ENCODE measurements around the gene PCDHB7.
"Not testable (repeated sequence)": the region's sequence is repeated elsewhere in the genome, so short reads cannot be mapped to it uniquely, and the experiment has no call there.

The PCDHB7 gene

GRCh38 chr5:141172381-141173204 is at the start of gene PCDHB7:
PCDHB7 (plus strand) TSS chr5:141172644; CDS start chr5:141172836, 192 bp downstream.
- peak in 7 of 51 donors; percentile 10 to 23 (median 16) for DNase-seq

GRCh38 chr5:141123396-141124135 is 48.9 kb upstream of the PCDHB7 start:
- DNase-seq: not testable (repeated sequence)

- DNase-seq: no peak
Observed at GRCh38 chr5:141127305-141127704, 45.1 kb upstream of the PCDHB7 start.

- DNase-seq: peak in 7 of 51 donors; percentile 2 to 22 (median 5)
Observed at GRCh38 chr5:141135030-141135717, 37.3 kb upstream of the PCDHB7 start, which contains the start of gene PCDHB5. PCDHB5 (plus strand) TSS chr5:141135206; CDS start chr5:141135435, 229 bp downstream.

DNA sequence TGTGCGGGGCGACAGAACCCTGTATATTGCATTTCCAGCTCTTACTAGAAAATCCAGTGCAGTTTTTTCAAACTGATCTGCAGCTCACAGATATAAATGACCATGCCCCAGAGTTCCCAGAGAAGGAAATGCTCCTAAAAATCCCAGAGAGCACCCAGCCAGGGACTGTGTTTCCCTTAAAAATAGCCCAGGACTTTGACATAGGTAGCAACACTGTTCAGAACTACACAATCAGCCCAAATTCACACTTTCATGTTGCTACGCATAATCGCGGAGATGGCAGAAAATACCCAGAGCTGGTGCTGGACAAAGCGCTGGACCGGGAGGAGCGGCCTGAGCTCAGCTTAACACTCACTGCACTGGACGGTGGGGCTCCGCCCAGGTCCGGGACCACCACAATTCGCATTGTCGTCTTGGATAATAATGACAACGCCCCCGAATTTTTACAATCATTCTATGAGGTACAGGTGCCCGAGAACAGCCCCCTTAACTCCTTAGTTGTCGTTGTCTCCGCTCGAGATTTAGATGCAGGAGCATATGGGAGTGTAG is 36.7 kb upstream of the PCDHB7 start:
- no peak for DNase-seq

- DNase-seq: not testable (repeated sequence)
Observed at GRCh38 chr5:141137346-141137745, 35.1 kb upstream of the PCDHB7 start.

DNA sequence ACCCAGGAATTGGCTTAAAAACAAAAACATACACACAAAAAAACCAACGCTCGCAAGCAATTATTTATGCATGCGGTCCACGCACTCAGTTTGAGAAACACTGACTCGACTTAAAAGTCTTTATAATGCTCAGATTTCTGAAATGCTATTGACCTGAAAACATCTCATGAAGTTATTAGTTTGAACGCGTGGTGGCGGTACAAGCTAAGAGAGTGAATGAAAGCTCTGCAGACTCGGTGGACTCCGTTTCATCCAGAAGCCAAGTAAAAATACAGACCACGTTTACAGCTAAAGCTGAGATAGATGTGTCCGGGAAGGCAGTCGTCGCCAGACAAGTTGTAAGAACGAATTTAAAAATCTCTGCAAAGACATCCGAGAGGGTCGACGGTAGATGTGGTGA is 22.6 kb upstream of the PCDHB7 start, which contains the start of gene PCDHB6:
Gene PCDHB6 (plus strand): TSS at position 246 of the 400 bp plus-strand sequence. CDS start 201 bp downstream, outside the sequence.
- DNase-seq: peak in 1 of 51 donors; percentile 2

DNA sequence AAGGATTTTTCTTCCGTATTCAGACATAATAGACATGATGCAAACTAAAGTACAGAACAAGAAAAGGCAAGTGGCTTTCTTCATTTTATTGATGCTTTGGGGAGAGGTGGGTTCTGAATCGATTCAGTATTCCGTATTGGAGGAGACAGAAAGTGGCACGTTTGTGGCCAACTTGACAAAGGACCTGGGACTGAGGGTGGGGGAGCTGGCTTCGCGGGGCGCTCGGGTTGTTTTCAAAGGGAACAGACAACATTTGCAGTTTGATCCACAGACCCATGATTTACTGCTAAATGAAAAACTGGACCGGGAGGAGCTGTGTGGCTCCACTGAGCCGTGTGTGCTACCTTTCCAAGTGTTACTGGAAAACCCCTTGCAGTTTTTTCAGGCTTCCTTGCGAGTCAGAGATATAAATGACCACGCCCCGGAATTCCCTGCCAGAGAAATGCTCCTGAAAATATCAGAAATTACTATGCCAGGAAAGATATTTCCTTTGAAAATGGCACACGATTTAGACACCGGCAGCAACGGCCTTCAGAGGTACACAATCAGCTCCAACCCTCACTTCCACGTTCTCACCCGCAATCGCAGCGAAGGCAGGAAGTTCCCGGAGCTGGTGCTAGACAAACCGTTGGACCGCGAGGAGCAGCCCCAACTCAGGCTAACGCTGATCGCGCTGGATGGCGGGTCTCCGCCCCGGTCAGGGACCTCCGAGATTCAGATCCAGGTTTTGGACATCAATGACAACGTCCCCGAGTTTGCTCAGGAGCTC is 22.0 kb upstream of the PCDHB7 start:
- DNase-seq: no peak

DNA sequence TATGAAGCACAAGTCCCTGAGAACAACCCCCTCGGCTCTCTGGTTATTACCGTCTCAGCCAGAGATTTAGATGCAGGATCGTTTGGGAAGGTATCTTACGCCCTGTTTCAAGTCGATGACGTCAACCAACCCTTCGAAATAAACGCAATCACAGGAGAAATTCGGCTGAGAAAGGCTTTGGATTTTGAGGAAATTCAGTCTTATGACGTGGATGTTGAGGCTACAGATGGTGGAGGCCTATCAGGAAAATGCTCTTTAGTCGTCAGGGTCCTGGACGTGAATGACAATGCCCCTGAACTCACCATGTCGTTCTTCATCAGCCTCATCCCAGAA is 21.5 kb upstream of the PCDHB7 start:
- DNase-seq: no peak

GRCh38 chr5:141151632-141152031 is 20.8 kb upstream of the PCDHB7 start:
- DNase-seq: not testable (repeated sequence)

DNA sequence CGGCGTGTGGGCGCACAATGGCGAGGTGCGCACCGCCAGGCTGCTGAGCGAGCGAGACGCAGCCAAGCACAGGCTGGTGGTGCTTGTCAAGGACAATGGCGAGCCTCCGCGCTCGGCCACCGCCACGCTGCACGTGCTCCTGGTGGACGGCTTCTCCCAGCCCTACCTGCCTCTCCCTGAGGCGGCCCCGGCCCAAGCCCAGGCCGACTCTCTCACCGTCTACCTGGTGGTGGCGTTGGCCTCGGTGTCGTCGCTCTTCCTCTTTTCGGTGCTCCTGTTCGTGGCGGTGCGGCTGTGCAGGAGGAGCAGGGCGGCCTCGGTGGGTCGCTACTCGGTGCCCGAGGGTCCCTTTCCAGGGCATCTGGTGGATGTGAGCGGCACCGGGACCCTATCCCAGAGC is 20.3 kb upstream of the PCDHB7 start:
- not testable (repeated sequence) for DNase-seq

DNA sequence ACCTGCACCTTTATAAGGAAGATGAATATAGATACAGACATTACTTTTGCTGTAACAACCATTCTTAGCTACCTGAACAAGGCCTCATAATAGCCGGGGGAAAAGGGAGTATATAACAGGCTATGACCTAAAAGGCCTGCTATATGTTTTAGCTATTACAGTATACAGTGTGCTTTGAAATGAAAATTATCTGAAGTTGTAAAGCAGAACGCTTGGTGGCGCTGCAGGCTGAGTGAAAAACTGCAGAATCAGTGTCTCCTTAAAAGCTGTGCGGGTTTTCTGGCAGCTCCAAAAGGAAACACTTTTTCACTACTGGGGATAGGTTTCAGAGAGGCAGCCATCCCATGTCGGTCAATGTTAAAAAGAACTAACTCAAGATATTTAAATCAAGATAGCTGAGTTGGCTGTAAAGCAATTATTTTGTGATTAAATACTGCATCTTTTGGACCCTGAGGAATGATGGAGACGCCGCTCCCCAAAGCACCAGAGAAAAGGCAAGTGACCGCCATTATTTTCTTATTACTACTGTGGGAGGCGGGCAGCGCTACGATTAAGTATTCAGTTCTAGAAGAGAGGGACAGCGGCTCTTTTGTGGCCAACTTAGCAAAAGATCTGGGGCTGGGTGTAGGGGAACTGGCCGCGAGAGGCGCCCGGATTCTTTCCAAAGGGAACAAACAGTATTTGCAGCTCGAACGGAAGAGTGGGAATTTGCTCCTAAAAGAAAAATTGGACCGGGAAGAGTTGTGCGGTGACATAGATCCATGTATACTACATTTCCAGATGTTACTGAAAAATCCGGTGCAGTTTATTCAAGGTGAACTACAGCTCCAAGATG is 16.7 kb upstream of the PCDHB7 start:
- DNase-seq: no peak

DNA sequence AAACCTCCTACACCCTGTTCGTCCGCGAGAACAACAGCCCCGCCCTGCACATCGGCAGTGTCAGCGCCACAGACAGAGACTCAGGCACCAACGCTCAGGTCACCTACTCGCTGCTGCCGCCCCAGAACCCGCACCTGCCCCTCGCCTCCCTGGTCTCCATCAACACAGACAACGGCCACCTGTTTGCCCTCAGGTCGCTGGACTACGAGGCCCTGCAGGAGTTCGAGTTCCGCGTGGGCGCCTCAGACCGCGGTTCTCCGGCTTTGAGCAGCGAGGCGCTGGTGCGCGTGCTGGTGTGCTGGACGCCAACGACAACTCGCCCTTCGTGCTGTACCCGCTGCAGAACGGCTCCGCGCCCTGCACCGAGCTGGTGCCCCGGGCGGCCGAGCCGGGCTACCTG is 15.1 kb upstream of the PCDHB7 start:
- not testable (repeated sequence) for DNase-seq

- not testable (repeated sequence) for DNase-seq
Observed at GRCh38 chr5:141157901-141158300, 14.5 kb upstream of the PCDHB7 start.

DNA sequence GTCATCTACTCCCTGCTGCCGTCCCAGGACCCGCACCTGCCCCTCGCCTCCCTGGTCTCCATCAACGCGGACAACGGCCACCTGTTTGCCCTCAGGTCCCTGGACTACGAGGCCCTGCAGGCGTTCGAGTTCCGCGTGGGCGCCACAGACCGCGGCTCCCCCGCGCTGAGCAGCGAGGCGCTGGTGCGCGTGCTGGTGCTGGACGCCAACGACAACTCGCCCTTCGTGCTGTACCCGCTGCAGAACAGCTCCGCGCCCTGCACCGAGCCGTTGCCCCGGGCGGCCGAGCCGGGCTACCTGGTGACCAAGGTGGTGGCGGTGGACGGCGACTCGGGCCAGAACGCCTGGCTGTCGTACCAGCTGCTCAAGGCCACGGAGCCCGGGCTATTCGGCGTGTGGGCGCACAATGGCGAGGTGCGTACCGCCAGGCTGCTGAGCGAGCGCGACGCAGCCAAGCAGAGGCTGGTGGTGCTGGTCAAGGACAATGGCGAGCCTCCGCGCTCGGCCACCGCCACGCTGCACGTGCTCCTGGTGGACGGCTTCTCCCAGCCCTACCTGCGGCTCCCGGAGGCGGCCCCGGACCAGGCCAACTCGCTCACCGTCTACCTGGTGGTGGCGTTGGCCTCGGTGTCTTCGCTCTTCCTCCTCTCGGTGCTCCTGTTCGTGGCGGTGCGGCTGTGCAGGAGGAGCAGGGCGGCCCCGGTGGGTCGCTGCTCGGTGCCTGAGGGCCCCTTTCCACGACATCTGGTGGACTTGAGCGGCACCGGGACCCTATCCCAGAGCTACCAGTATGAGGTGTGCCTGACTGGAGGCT is 2.1 kb downstream of the PCDHB7 start:
- not testable (repeated sequence) for DNase-seq

DNA sequence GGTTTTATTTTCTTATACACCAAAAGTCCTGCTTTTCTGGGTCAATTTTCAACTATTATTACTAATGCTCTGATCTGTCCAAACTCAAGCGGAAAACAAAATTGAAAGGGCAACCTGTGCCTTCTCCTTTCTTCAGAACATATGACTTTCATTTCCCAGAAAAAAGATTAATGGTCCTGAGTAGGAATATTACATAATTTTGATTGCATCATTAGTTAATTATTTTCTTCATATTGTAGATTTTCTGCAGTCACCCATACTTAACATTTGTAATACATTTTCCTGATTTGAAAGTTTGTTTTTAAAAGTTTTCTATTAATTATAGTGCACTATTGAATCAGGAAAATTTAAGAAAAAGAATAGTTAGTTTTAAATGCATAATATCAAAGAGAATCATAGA is 3.5 kb downstream of the PCDHB7 start:
- DNase-seq: no peak

GRCh38 chr5:141177577-141178191 is 5.2 kb downstream of the PCDHB7 start, which contains the start of gene PCDHB8:
PCDHB8 (plus strand) TSS chr5:141177790; CDS start chr5:141178035, 245 bp downstream.
- DNase-seq: not testable (repeated sequence)

- not testable (repeated sequence) for DNase-seq
Observed at GRCh38 chr5:141179371-141179770, 6.9 kb downstream of the PCDHB7 start.

All from hypothalamus (tissue), 51 donors.